WTC11 (cell line): ENCODE results near the gene PRTFDC1.

Experiments used
- TP53 ChIP-seq: sonication (generic); formaldehyde crosslinking; IDR thresholded peaks from 2 replicates; pipeline ENCODE4 v1.8.1; 2023; ENCODE audit warnings: mild to moderate bottlenecking, missing genetic modification reagents
- TF ChIP-seq, protein P1 (sequence below): fragments of 200-600 bp; IDR thresholded peaks from 2 replicates; pipeline ENCODE4 v1.8.0; 2022; ENCODE audit warnings: antibody characterized with exemption
- TF ChIP-seq, protein P2 (sequence below): sonication (generic); formaldehyde crosslinking; IDR thresholded peaks from 2 replicates; pipeline ENCODE4 v1.8.0; 2022; ENCODE audit warnings: mild to moderate bottlenecking, missing genetic modification reagents
- TF ChIP-seq, protein P3 (sequence below): fragments of 250-450 bp; sonication (Bioruptor Pico); IDR thresholded peaks from 2 replicates; pipeline ENCODE4 v1.9.0; 2021; ENCODE audit warnings: mild to moderate bottlenecking

DNA sequence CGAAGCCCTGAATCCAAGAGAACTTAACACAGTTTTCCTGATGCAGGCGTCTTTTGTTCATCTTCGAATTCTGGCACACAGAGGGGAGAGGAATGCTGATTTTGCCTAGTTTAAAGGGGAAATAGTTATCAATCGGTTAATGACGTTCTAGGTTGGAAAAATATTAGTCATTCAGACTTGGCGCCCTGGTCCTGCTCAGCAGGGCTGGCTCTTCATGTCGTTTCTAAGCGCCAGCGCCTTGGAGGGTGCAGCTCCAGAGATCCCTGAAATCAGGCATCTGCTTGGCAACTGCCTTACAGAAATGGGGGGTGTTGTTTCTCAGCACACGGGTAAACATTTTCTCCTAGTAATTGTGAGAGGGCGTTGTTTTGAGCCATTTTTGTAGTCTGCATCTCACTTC, 1.3 kb upstream of the PRTFDC1 start:
- TF ChIP-seq, protein P1, sequence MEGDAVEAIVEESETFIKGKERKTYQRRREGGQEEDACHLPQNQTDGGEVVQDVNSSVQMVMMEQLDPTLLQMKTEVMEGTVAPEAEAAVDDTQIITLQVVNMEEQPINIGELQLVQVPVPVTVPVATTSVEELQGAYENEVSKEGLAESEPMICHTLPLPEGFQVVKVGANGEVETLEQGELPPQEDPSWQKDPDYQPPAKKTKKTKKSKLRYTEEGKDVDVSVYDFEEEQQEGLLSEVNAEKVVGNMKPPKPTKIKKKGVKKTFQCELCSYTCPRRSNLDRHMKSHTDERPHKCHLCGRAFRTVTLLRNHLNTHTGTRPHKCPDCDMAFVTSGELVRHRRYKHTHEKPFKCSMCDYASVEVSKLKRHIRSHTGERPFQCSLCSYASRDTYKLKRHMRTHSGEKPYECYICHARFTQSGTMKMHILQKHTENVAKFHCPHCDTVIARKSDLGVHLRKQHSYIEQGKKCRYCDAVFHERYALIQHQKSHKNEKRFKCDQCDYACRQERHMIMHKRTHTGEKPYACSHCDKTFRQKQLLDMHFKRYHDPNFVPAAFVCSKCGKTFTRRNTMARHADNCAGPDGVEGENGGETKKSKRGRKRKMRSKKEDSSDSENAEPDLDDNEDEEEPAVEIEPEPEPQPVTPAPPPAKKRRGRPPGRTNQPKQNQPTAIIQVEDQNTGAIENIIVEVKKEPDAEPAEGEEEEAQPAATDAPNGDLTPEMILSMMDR: no peak
- TF ChIP-seq, protein P2, sequence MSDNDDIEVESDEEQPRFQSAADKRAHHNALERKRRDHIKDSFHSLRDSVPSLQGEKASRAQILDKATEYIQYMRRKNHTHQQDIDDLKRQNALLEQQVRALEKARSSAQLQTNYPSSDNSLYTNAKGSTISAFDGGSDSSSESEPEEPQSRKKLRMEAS (CRISPR knock-in tag): no peak
- TF ChIP-seq TP53: no peak
- TF ChIP-seq, protein P3, sequence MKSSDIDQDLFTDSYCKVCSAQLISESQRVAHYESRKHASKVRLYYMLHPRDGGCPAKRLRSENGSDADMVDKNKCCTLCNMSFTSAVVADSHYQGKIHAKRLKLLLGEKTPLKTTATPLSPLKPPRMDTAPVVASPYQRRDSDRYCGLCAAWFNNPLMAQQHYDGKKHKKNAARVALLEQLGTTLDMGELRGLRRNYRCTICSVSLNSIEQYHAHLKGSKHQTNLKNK (CRISPR knock-in tag): no peak
